Measurements from ENCODE around the gene TLX2. TPM values are rescaled to one million over a fixed set of nuclear protein-coding genes. Genes with fewer than 3 reads are reported as not detected.

The TLX2 gene
- total and polyA plus RNA-seq, 2 of the 13 experiments (the other 11 are each of a cell fraction or from before 2014, with no cell fraction given): 0.05 to 0.20 TPM

- TF ChIP-seq ZHX1 (CRISPR knock-in tag; IDR thresholded peaks at IDR 0.05; ENCODE audit: low read depth): 0 out of 2 replicates have a peak, but pooled peaks have one; percentile 12
- TF ChIP-seq RFX1 (IDR thresholded peaks at IDR 0.05): no peak
- TF ChIP-seq TAF1 (CRISPR knock-in tag; IDR thresholded peaks at IDR 0.05): peak; percentile 21; the same call in 1 of the 2 replicates
Measured at GRCh38 chr2:74515271-74515980, 1.2 kb downstream of the TLX2 start (continued).

GRCh38 chr2:74515981-74516633 is 1.9 kb downstream of the TLX2 start:
- ATAC-seq (no peak), DNase-seq (ENCODE audit: low spot score) (no peak), FAIRE-seq (no peak)
- H3K36me3 ChIP-seq (replicated peaks in 1 of 2; ENCODE audit: control insufficient read depth in 1 of 2, insufficient read depth in 2 of 2, low read length in 2 of 2): peaks cover 13 to 20% of the 10 kb centered on the region in 2 experiments; a peak in 4 of 5 replicates
- no peak overlapping the region for H3K9ac ChIP-seq (ENCODE audit: insufficient read depth, low read depth, low read length)
- 98% methylated on average over 72 of the region's 72 CpGs for WGBS (ENCODE audit: low lambda C conversion rate)
- POLR2A ChIA-PET: interaction anchor here (1.0 to 2.1 kb wide), 3 partner anchors 12 to 34 kb away, joined by 3 to 6 read pairs (median 4); partner anchors contain the start of gene HTRA2
- H3K79me2 ChIP-seq (ENCODE audit: insufficient read depth, low read length): no peaks in the 10 kb centered on the region
- no peaks in the 10 kb centered on the region for H4K20me1 ChIP-seq (ENCODE audit: insufficient read depth, low read length)
- no peaks in the 10 kb centered on the region for H3K27me3 ChIP-seq (ENCODE audit: control insufficient read depth in 1 of 2, insufficient read depth in 2 of 2, low read length in 2 of 2)
- no peak overlapping the region for H3K4me2 ChIP-seq (ENCODE audit: low read depth, low read length)
- CTCF ChIA-PET (ENCODE audit: low intra/inter-chr PET ratio, low total read pairs): no interaction called here
- peaks cover 36% of the 10 kb centered on the region for H3K4me1 ChIP-seq (ENCODE audit: insufficient read depth, low read length)
- in situ Hi-C loops (cut with HindIII; ENCODE audit: extremely low pct_ligation_motif_present, low pct_unique_long_range_greater_than_20kb) (no loop called here), intact Hi-C loops (cut with micrococcal nuclease; ENCODE audit: unreplicated experiment) (no loop called here)
- H3K27ac ChIP-seq (ENCODE audit: extremely low read length, insufficient read depth, low read length): no peak overlapping the region
- no peaks in the 10 kb centered on the region for H3K9me3 ChIP-seq (ENCODE audit: low read length)
- H3K4me3 ChIP-seq (replicated peaks in 1 of 3; ENCODE audit: insufficient read depth in 1 of 3, low read depth in 2 of 3, low read length in 3 of 3): no peak overlapping the region
- no peak overlapping the region for H2AFZ ChIP-seq (ENCODE audit: low read length)
- BruUV-seq (replicated peaks): no TSS peak
- TF ChIP-seq SKI (IDR thresholded peaks at IDR 0.05; ENCODE audit: partially characterized antibody) (no peak), TBX2 (CRISPR knock-in tag; IDR thresholded peaks at IDR 0.05; ENCODE audit: borderline replicate concordance) (no peak), RBFOX2 (IDR thresholded peaks at IDR 0.05; ENCODE audit: low read depth, low read length) (peak; percentile 59), FOXO4 (CRISPR knock-in tag; conservative IDR thresholded peaks at IDR 0.05) (no peak), GZF1 (CRISPR knock-in tag; IDR thresholded peaks at IDR 0.05) (no peak), AGO2 (optimal IDR thresholded peaks at IDR 0.05; ENCODE audit: low read depth, low read length) (peak; percentile 62), NFYC (CRISPR knock-in tag; IDR thresholded peaks at IDR 0.05) (peak; percentile 52; the same call in 1 of the 2 replicates), NFYB (CRISPR knock-in tag; IDR thresholded peaks at IDR 0.05) (peak; percentile 47), BHLHE40 (IDR thresholded peaks at IDR 0.05; ENCODE audit: low read length) (no peak), SYNCRIP (IDR thresholded peaks at IDR 0.05; ENCODE audit: insufficient read depth, low read depth, low read length) (no peak), NFE2L1 (CRISPR knock-in tag; IDR thresholded peaks at IDR 0.05; ENCODE audit: borderline replicate concordance) (no peak), ZBTB38 (CRISPR knock-in tag; IDR thresholded peaks at IDR 0.05) (peak; percentile 17; the same call in 1 of the 2 replicates), ZFP36L1 (CRISPR knock-in tag; IDR thresholded peaks at IDR 0.05) (no peak)

Measured in HepG2 (cell line).